ENCODE measurements around the gene MYO6.

MYO6 gene

DNA sequence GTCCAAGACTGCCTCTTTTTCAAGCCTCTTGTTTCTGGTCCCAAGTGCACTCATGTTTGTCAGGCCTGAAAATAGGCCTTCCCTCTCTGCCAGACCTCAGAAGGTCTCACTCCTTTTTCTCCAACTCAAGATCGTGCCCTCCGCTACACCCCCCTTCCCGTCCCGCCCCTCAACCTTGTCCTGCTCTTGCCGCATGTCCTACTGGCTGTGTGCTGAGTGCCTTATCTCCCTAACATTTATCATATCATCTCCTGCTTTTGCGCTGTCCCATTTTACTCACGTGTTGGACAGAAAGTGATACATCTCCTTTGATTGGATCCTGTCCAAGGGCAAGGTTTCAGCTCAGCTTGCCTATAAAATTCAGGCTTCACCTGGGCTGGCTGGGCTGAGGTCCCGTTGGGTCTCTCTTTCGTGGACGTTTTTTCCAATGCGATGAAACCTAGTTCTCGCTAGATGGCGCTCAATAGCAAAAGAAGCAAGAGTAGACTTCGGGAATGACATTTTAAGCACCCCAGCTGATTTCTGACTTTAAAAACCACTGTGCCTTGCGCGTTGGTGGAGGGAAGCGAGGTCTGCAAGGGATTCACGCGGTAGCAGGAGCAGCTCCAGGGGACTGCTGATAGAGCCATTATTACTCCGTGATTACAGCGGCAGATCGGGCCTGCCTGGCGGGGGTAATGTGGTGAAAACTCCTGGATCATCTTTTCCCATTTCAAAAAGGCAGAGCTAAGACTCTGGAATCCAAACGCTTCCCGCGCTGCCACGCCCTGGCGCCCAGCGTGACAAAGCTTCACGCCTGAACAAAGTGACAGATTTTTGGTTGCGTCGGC lies 185.8 kb downstream of the MYO6 start:
- Histone ChIP-seq H3K27ac (ENCODE audit: low read depth, low read length) (no peak overlapping the region), H3K4me1 (ENCODE audit: control insufficient read depth in 1 of 2, insufficient read depth in 2 of 2, low read length in 2 of 2) (peaks cover 8 to 11% of the 10 kb centered on the region in 2 donors), H3K9ac (ENCODE audit: low read depth in 1 of 2, low read length in 2 of 2) (no peak overlapping the region), H3K36me3 (ENCODE audit: control insufficient read depth in 1 of 2, insufficient read depth in 2 of 2, low read length in 2 of 2) (no peaks in the 10 kb centered on the region), H3K4me3 (ENCODE audit: low read depth in 1 of 2, low read length in 2 of 2) (peak overlapping the region; percentile 59 to 65), H3K9me3 (ENCODE audit: control insufficient read depth in 1 of 2, low read length in 2 of 2) (no peaks in the 10 kb centered on the region), H3K27me3 (ENCODE audit: control insufficient read depth in 1 of 2, insufficient read depth in 2 of 2, low read length in 2 of 2) (peaks cover 4 to 9% of the 10 kb centered on the region in 2 donors)

DNA sequence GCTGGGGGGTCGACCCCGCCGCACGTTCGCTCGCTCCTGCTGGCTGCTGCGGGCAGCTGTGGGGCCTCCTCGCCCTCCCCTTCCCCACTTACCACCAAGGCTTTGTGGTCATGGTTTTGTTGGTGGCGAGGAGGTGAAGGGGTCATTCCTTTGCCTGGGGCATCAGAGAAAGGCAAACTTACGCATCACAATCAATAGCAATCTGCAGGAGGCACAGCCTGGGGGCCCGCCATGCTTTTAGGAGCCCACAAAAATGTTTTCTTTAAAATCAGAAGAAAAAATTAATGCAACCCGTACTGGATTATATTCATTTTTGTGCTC lies 186.4 kb downstream of the MYO6 start:
- peaks cover 8 to 11% of the 10 kb centered on the region in 2 donors for H3K4me1 ChIP-seq (ENCODE audit: control insufficient read depth in 1 of 2, insufficient read depth in 2 of 2, low read length in 2 of 2)
- H3K9ac ChIP-seq (ENCODE audit: low read depth in 1 of 2, low read length in 2 of 2) = no peak overlapping the region
- H3K36me3 ChIP-seq (ENCODE audit: control insufficient read depth in 1 of 2, insufficient read depth in 2 of 2, low read length in 2 of 2) = no peaks in the 10 kb centered on the region
- H3K27me3 ChIP-seq (ENCODE audit: control insufficient read depth in 1 of 2, insufficient read depth in 2 of 2, low read length in 2 of 2) = peaks cover 4 to 9% of the 10 kb centered on the region in 2 donors
- H3K9me3 ChIP-seq (ENCODE audit: control insufficient read depth in 1 of 2, low read length in 2 of 2) = no peaks in the 10 kb centered on the region
- H3K27ac ChIP-seq (ENCODE audit: low read depth, low read length) = no peak overlapping the region
- H3K4me3 ChIP-seq (ENCODE audit: low read depth in 1 of 2, low read length in 2 of 2) = peak overlapping the region; percentile 59 to 65

DNA sequence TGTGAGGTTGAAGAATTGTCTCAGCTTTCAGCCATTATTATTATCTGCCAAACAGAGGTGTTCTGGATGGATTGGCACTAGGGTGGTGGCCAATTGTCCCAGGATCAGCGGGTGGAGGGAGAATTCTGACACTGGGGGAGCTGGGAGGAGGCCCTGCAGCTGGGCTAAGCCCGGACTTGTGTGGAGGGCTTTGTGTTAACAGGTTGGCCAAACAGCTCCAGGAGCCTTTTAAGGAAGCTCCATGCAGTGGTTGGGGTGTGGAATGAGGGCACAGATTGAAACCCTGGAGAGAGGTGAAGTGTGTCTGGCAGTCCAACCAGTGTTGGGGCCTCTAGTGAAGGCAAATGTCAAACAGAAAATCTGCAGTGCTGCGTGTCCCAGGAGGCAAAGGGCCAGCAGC lies 187.6 kb downstream of the MYO6 start:
- H3K4me1 ChIP-seq (ENCODE audit: control insufficient read depth in 1 of 2, insufficient read depth in 2 of 2, low read length in 2 of 2) = peaks cover 8 to 11% of the 10 kb centered on the region in 2 donors
- no peaks in the 10 kb centered on the region for H3K36me3 ChIP-seq (ENCODE audit: control insufficient read depth in 1 of 2, insufficient read depth in 2 of 2, low read length in 2 of 2)
- H3K27ac ChIP-seq (ENCODE audit: low read depth, low read length) = no peak overlapping the region
- H3K27me3 ChIP-seq (ENCODE audit: control insufficient read depth in 1 of 2, insufficient read depth in 2 of 2, low read length in 2 of 2) = peaks cover 4 to 9% of the 10 kb centered on the region in 2 donors
- no peaks in the 10 kb centered on the region for H3K9me3 ChIP-seq (ENCODE audit: control insufficient read depth in 1 of 2, low read length in 2 of 2)
- no peak overlapping the region for H3K9ac ChIP-seq (ENCODE audit: low read depth in 1 of 2, low read length in 2 of 2)
- no peak overlapping the region for H3K4me3 ChIP-seq (ENCODE audit: low read depth in 1 of 2, low read length in 2 of 2)

- no peak overlapping the region for H3K27ac ChIP-seq (ENCODE audit: low read depth, low read length)
- no peaks in the 10 kb centered on the region for H3K36me3 ChIP-seq (ENCODE audit: control insufficient read depth in 1 of 2, insufficient read depth in 2 of 2, low read length in 2 of 2)
- peaks cover 5 to 9% of the 10 kb centered on the region in 2 donors for H3K27me3 ChIP-seq (ENCODE audit: control insufficient read depth in 1 of 2, insufficient read depth in 2 of 2, low read length in 2 of 2)
- no peak overlapping the region for H3K9ac ChIP-seq (ENCODE audit: low read depth in 1 of 2, low read length in 2 of 2)
- peaks cover 8 to 11% of the 10 kb centered on the region in 2 donors for H3K4me1 ChIP-seq (ENCODE audit: control insufficient read depth in 1 of 2, insufficient read depth in 2 of 2, low read length in 2 of 2)
- H3K4me3 ChIP-seq (ENCODE audit: low read depth in 1 of 2, low read length in 2 of 2) = no peak overlapping the region
- no peaks in the 10 kb centered on the region for H3K9me3 ChIP-seq (ENCODE audit: control insufficient read depth in 1 of 2, low read length in 2 of 2)
Measured at GRCh38 chr6:75937846-75938245, 188.8 kb downstream of the MYO6 start.

GRCh38 chr6:75940564-75940963 lies 191.5 kb downstream of the MYO6 start:
- no peak overlapping the region for H3K27ac ChIP-seq (ENCODE audit: low read depth, low read length)
- no peaks in the 10 kb centered on the region for H3K9me3 ChIP-seq (ENCODE audit: control insufficient read depth in 1 of 2, low read length in 2 of 2)
- H3K27me3 ChIP-seq (ENCODE audit: control insufficient read depth in 1 of 2, insufficient read depth in 2 of 2, low read length in 2 of 2) = peaks cover 2 to 5% of the 10 kb centered on the region in 2 donors
- no peak overlapping the region for H3K9ac ChIP-seq (ENCODE audit: low read depth in 1 of 2, low read length in 2 of 2)
- no peaks in the 10 kb centered on the region for H3K36me3 ChIP-seq (ENCODE audit: control insufficient read depth in 1 of 2, insufficient read depth in 2 of 2, low read length in 2 of 2)
- no peak overlapping the region for H3K4me3 ChIP-seq (ENCODE audit: low read depth in 1 of 2, low read length in 2 of 2)
- H3K4me1 ChIP-seq (ENCODE audit: control insufficient read depth in 1 of 2, insufficient read depth in 2 of 2, low read length in 2 of 2) = no peaks in the 10 kb centered on the region

GRCh38 chr6:75941509-75941908 lies 192.5 kb downstream of the MYO6 start:
- peaks cover 0 to 2% of the 10 kb centered on the region in 2 donors for H3K27me3 ChIP-seq (ENCODE audit: control insufficient read depth in 1 of 2, insufficient read depth in 2 of 2, low read length in 2 of 2)
- H3K36me3 ChIP-seq (ENCODE audit: control insufficient read depth in 1 of 2, insufficient read depth in 2 of 2, low read length in 2 of 2) = no peaks in the 10 kb centered on the region
- no peak overlapping the region for H3K27ac ChIP-seq (ENCODE audit: low read depth, low read length)
- no peak overlapping the region for H3K9ac ChIP-seq (ENCODE audit: low read depth in 1 of 2, low read length in 2 of 2)
- H3K4me1 ChIP-seq (ENCODE audit: control insufficient read depth in 1 of 2, insufficient read depth in 2 of 2, low read length in 2 of 2) = no peaks in the 10 kb centered on the region
- H3K4me3 ChIP-seq (ENCODE audit: low read depth in 1 of 2, low read length in 2 of 2) = no peak overlapping the region
- no peaks in the 10 kb centered on the region for H3K9me3 ChIP-seq (ENCODE audit: control insufficient read depth in 1 of 2, low read length in 2 of 2)

GRCh38 chr6:75943381-75943780 lies 194.3 kb downstream of the MYO6 start:
- Histone ChIP-seq H3K27me3 (ENCODE audit: control insufficient read depth in 1 of 2, insufficient read depth in 2 of 2, low read length in 2 of 2) (peaks cover 0 to 2% of the 10 kb centered on the region in 2 donors), H3K4me3 (ENCODE audit: low read depth in 1 of 2, low read length in 2 of 2) (no peak overlapping the region), H3K9me3 (ENCODE audit: control insufficient read depth in 1 of 2, low read length in 2 of 2) (no peaks in the 10 kb centered on the region), H3K9ac (ENCODE audit: low read depth in 1 of 2, low read length in 2 of 2) (no peak overlapping the region), H3K27ac (ENCODE audit: low read depth, low read length) (no peak overlapping the region), H3K4me1 (ENCODE audit: control insufficient read depth in 1 of 2, insufficient read depth in 2 of 2, low read length in 2 of 2) (no peaks in the 10 kb centered on the region), H3K36me3 (ENCODE audit: control insufficient read depth in 1 of 2, insufficient read depth in 2 of 2, low read length in 2 of 2) (no peaks in the 10 kb centered on the region)

- Histone ChIP-seq H3K27ac (ENCODE audit: low read depth, low read length) (no peak overlapping the region), H3K4me1 (ENCODE audit: control insufficient read depth in 1 of 2, insufficient read depth in 2 of 2, low read length in 2 of 2) (no peaks in the 10 kb centered on the region), H3K36me3 (ENCODE audit: control insufficient read depth in 1 of 2, insufficient read depth in 2 of 2, low read length in 2 of 2) (no peaks in the 10 kb centered on the region), H3K9me3 (ENCODE audit: control insufficient read depth in 1 of 2, low read length in 2 of 2) (no peaks in the 10 kb centered on the region), H3K27me3 (ENCODE audit: control insufficient read depth in 1 of 2, insufficient read depth in 2 of 2, low read length in 2 of 2) (peaks cover 0 to 2% of the 10 kb centered on the region in 2 donors), H3K4me3 (ENCODE audit: low read depth in 1 of 2, low read length in 2 of 2) (no peak overlapping the region), H3K9ac (ENCODE audit: low read depth in 1 of 2, low read length in 2 of 2) (no peak overlapping the region)
Measured at GRCh38 chr6:75946146-75946831, 197.2 kb downstream of the MYO6 start.

DNA sequence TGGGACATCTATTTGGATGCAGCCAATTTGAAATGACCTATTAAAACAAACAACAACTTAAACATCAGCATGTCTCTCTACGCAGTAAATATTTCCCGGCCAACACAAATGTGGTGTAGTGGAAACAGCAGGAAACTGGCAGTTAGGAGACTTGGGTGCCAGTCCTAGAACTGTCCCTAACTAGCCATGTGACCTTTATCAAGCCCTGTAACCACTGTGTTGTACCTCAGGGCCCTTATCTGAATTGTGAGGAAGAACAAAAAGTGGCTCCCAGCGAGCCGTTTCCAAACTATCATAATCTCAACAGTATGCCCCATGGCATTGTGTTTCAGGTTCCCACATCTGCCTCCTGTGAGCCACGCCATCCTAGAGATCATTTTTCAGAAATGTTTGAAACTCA lies 198.9 kb downstream of the MYO6 start:
- no peaks in the 10 kb centered on the region for H3K27me3 ChIP-seq (ENCODE audit: control insufficient read depth in 1 of 2, insufficient read depth in 2 of 2, low read length in 2 of 2)
- no peak overlapping the region for H3K9ac ChIP-seq (ENCODE audit: low read depth in 1 of 2, low read length in 2 of 2)
- H3K4me3 ChIP-seq (ENCODE audit: low read depth in 1 of 2, low read length in 2 of 2) = no peak overlapping the region
- H3K4me1 ChIP-seq (ENCODE audit: control insufficient read depth in 1 of 2, insufficient read depth in 2 of 2, low read length in 2 of 2) = no peaks in the 10 kb centered on the region
- H3K9me3 ChIP-seq (ENCODE audit: control insufficient read depth in 1 of 2, low read length in 2 of 2) = no peaks in the 10 kb centered on the region
- H3K27ac ChIP-seq (ENCODE audit: low read depth, low read length) = no peak overlapping the region
- H3K36me3 ChIP-seq (ENCODE audit: control insufficient read depth in 1 of 2, insufficient read depth in 2 of 2, low read length in 2 of 2) = no peaks in the 10 kb centered on the region

DNA sequence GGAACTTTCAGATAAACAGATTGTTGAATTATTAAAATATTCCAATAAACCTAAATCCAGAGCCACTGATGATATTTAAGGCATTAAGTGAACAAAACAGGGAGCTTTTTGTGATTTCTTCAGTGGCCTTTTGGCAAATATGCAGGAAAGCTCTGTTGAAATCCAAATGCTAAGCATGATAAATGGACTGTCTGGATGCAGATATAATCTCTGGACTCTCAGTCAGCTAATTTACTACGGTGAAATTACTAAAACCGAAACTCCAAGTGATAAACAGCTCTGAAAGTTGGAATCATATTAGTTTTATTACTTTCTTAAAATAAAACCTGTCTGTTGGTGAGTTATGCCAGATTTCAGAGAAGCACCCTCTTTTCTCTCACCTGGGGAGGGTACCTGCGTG lies 203.1 kb downstream of the MYO6 start:
- Histone ChIP-seq H3K4me1 (ENCODE audit: control insufficient read depth in 1 of 2, insufficient read depth in 2 of 2, low read length in 2 of 2) (no peaks in the 10 kb centered on the region), H3K9me3 (ENCODE audit: control insufficient read depth in 1 of 2, low read length in 2 of 2) (no peaks in the 10 kb centered on the region), H3K36me3 (ENCODE audit: control insufficient read depth in 1 of 2, insufficient read depth in 2 of 2, low read length in 2 of 2) (no peaks in the 10 kb centered on the region), H3K27me3 (ENCODE audit: control insufficient read depth in 1 of 2, insufficient read depth in 2 of 2, low read length in 2 of 2) (no peaks in the 10 kb centered on the region), H3K9ac (ENCODE audit: low read depth in 1 of 2, low read length in 2 of 2) (no peak overlapping the region), H3K27ac (ENCODE audit: low read depth, low read length) (no peak overlapping the region), H3K4me3 (ENCODE audit: low read depth in 1 of 2, low read length in 2 of 2) (no peak overlapping the region)

All from duodenal mucosa (tissue), 2 donors.